NCI-H2107 (cell line): ENCODE data around the gene MPZL2.

Experiments used
- DNase-seq: peaks from one replicate; lab custom pipeline; 2025; lab: John Stamatoyannopoulos, UW

The MPZL2 gene

GRCh38 chr11:118283037-118283636 is 19.0 kb upstream of the MPZL2 start:
- no peak for DNase-seq

- no peak for DNase-seq
These were observed 18.5 kb upstream of the MPZL2 start for GRCh38 chr11:118282606-118283005.

- no peak for DNase-seq
These were observed 17.2 kb upstream of the MPZL2 start for GRCh38 chr11:118281284-118281683.

GRCh38 chr11:118277312-118277711 is 13.2 kb upstream of the MPZL2 start:
- no peak for DNase-seq

GRCh38 chr11:118276422-118276821 is 12.3 kb upstream of the MPZL2 start:
- DNase-seq = no peak

GRCh38 chr11:118275176-118275575 is 11.1 kb upstream of the MPZL2 start:
- DNase-seq = no peak

GRCh38 chr11:118274186-118274585 is 10.1 kb upstream of the MPZL2 start:
- DNase-seq = no peak

- DNase-seq = no peak
These were observed 7.9 kb upstream of the MPZL2 start for GRCh38 chr11:118272001-118272400.

- no peak for DNase-seq
These were observed 3.4 kb upstream of the MPZL2 start for GRCh38 chr11:118267486-118267885.

- no peak for DNase-seq
These were observed 1.9 kb upstream of the MPZL2 start for GRCh38 chr11:118265954-118266353.

GRCh38 chr11:118264569-118265465 is 720 bp upstream of the MPZL2 start:
- DNase-seq = no peak

- DNase-seq = no peak
These were observed 985 bp downstream of the MPZL2 start for GRCh38 chr11:118263112-118263511.

- no peak for DNase-seq
These were observed 3.7 kb downstream of the MPZL2 start for GRCh38 chr11:118260353-118260752.

- no peak for DNase-seq
These were observed 5.0 kb downstream of the MPZL2 start for GRCh38 chr11:118259138-118259537.

GRCh38 chr11:118258410-118258809 is 5.7 kb downstream of the MPZL2 start:
- DNase-seq = no peak

- no peak for DNase-seq
These were observed 11.4 kb downstream of the MPZL2 start for GRCh38 chr11:118252688-118253087.

GRCh38 chr11:118251858-118252652 is 12.0 kb downstream of the MPZL2 start, which contains the start of gene MPZL3:
Gene MPZL3, minus strand, starts transcription at chr11:118252365. Its CDS starts 71 bp downstream, at chr11:118252294.
- peak; percentile 94 for DNase-seq

- no peak for DNase-seq
These were observed 17.1 kb downstream of the MPZL2 start for GRCh38 chr11:118247041-118247440.

- no peak for DNase-seq
These were observed 18.0 kb downstream of the MPZL2 start for GRCh38 chr11:118245936-118246562.

- no peak for DNase-seq
These were observed 19.9 kb downstream of the MPZL2 start for GRCh38 chr11:118243993-118244762.

GRCh38 chr11:118243161-118243560 is 20.9 kb downstream of the MPZL2 start:
- DNase-seq = no peak
